DOHH2 (cell line): ENCODE measurements around the gene KPNA6.

Source experiments
- H3F3A ChIP-seq: fragments of 200-600 bp; sonication (generic), shearing (Covaris generic); 2 replicates; pipeline ENCODE4 v1.6.0; 2016; ENCODE audit warnings: antibody characterized with exemption, mild to moderate bottlenecking; ENCODE audit not compliant: control insufficient read depth, insufficient read depth
- H3K27ac ChIP-seq: fragments of 200-600 bp; sonication (generic); 2 replicates; pipeline ENCODE4 v1.5.1; 2014; ENCODE audit warnings: low read depth, mild to moderate bottlenecking, low read length, moderate library complexity
- H3K27me3 ChIP-seq: fragments of 200-600 bp; sonication (generic); 2 replicates; pipeline ENCODE4 v1.6.1; 2014; ENCODE audit warnings: mild to moderate bottlenecking, low read length, mixed read lengths; ENCODE audit not compliant: control insufficient read depth
- H3K36me3 ChIP-seq: fragments of 200-600 bp; sonication (generic); 2 replicates; pipeline ENCODE4 v1.6.1; 2014; ENCODE audit warnings: mild to moderate bottlenecking, low read length, moderate library complexity, mixed read lengths; ENCODE audit not compliant: control insufficient read depth
- H3K4me1 ChIP-seq: fragments of 200-600 bp; sonication (generic); 2 replicates; pipeline ENCODE4 v1.6.1; 2014; ENCODE audit warnings: mild to moderate bottlenecking, low read length, mixed read lengths; ENCODE audit not compliant: control insufficient read depth
- H3K4me2 ChIP-seq: fragments of 200-600 bp; sonication (generic); 2 replicates; pipeline ENCODE4 v1.6.0; 2014; ENCODE audit warnings: mild to moderate bottlenecking, low read length, moderate library complexity
- H3K4me3 ChIP-seq: fragments of 200-600 bp; sonication (generic); 2 replicates; pipeline ENCODE4 v1.5.1; 2014; ENCODE audit warnings: mild to moderate bottlenecking, low read length, mixed read lengths
- H3K79me2 ChIP-seq: fragments of 200-600 bp; sonication (generic); 2 replicates; pipeline ENCODE4 v1.6.1; 2014; ENCODE audit warnings: mild to moderate bottlenecking, low read length, mixed read lengths; ENCODE audit not compliant: control insufficient read depth
- H3K9me2 ChIP-seq: fragments of 200-600 bp; sonication (generic); replicated peaks from 2 replicates; pipeline ENCODE4 v1.6.1; 2014; ENCODE audit warnings: mild to moderate bottlenecking, low read length, mixed read lengths; ENCODE audit not compliant: control insufficient read depth
- H3K9me3 ChIP-seq: fragments of 200-600 bp; sonication (generic); 2 replicates; pipeline ENCODE4 v1.6.1; 2014; ENCODE audit warnings: antibody characterized with exemption, low read length, mixed read lengths; ENCODE audit not compliant: control insufficient read depth, insufficient read depth
- H4K20me1 ChIP-seq: fragments of 200-600 bp; sonication (generic); 2 replicates; pipeline ENCODE4 v1.6.0; 2014; ENCODE audit warnings: low read depth, mild to moderate bottlenecking, antibody characterized with exemption, low read length, moderate library complexity; ENCODE audit not compliant: control insufficient read depth, insufficient read depth
- EZH2phosphoT487 ChIP-seq: fragments of 200-600 bp; sonication (generic); IDR thresholded peaks from 2 replicates; pipeline ENCODE4 v1.6.1; 2017; ENCODE audit warnings: borderline replicate concordance, mild to moderate bottlenecking, antibody characterized with exemption, low read length, moderate library complexity, mixed read lengths
- TF ChIP-seq, protein P1 (sequence below): fragments of 200-600 bp; sonication (generic); IDR thresholded peaks from one replicate; pipeline ENCODE4 v1.5.1; 2014; ENCODE audit warnings: antibody characterized with exemption, mild to moderate bottlenecking, low read depth, low read length; ENCODE audit not compliant: poor library complexity, severe bottlenecking

Gene KPNA6

DNA sequence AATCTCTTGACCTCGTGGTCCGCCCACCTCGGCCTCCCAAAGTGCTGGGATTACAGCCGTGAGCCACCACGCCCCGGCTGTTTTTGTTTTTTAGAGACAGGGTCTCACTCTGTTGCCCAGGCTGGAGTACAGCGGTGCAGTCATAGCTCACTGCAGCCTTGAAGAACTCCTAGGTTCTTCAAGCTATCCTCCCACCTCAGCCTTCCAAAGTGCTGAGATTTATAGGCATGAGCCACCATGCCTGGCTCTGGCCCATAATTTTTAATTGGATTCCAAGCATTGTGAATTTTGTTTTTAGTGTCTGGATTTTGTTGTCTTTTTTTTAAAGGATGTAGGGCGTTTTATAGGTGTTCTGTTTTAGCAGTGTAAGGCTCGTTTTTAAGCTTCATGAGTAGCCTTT is 43.0 kb downstream of the KPNA6 start:
- no peaks in the 10 kb centered on the region for H4K20me1 ChIP-seq
- H3K27me3 ChIP-seq = no peaks in the 10 kb centered on the region
- H3K9me2 ChIP-seq = no peaks in the 10 kb centered on the region
- H3F3A ChIP-seq = 0 out of 2 replicates have a peak, but pooled peaks cover 2% of the 10 kb centered on the region
- no peak overlapping the region for H3K4me3 ChIP-seq
- no peaks in the 10 kb centered on the region for H3K9me3 ChIP-seq
- TF ChIP-seq EZH2phosphoT487 = no peak
- TF ChIP-seq, protein P1, sequence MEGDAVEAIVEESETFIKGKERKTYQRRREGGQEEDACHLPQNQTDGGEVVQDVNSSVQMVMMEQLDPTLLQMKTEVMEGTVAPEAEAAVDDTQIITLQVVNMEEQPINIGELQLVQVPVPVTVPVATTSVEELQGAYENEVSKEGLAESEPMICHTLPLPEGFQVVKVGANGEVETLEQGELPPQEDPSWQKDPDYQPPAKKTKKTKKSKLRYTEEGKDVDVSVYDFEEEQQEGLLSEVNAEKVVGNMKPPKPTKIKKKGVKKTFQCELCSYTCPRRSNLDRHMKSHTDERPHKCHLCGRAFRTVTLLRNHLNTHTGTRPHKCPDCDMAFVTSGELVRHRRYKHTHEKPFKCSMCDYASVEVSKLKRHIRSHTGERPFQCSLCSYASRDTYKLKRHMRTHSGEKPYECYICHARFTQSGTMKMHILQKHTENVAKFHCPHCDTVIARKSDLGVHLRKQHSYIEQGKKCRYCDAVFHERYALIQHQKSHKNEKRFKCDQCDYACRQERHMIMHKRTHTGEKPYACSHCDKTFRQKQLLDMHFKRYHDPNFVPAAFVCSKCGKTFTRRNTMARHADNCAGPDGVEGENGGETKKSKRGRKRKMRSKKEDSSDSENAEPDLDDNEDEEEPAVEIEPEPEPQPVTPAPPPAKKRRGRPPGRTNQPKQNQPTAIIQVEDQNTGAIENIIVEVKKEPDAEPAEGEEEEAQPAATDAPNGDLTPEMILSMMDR = no peak
- H3K4me1 ChIP-seq = no peaks in the 10 kb centered on the region
- peaks cover 12% of the 10 kb centered on the region for H3K36me3 ChIP-seq
- peaks cover 80% of the 10 kb centered on the region for H3K79me2 ChIP-seq
- H3K27ac ChIP-seq = no peak overlapping the region
- no peak overlapping the region for H3K4me2 ChIP-seq

- no peaks in the 10 kb centered on the region for H4K20me1 ChIP-seq
Observed at GRCh38 chr1:32151319-32151787, 43.5 kb downstream of the KPNA6 start.

GRCh38 chr1:32159189-32159588 is 51.3 kb downstream of the KPNA6 start:
- H3K4me2 ChIP-seq = no peak overlapping the region

More at GRCh38 chr1:32151319-32151787, 43.5 kb downstream of the KPNA6 start:
- H3K27me3 ChIP-seq = no peaks in the 10 kb centered on the region
- peaks cover 75% of the 10 kb centered on the region for H3K79me2 ChIP-seq
- H3K9me2 ChIP-seq = no peaks in the 10 kb centered on the region
- no peaks in the 10 kb centered on the region for H3K4me1 ChIP-seq
- H3K36me3 ChIP-seq = peaks cover 17% of the 10 kb centered on the region
- H3F3A ChIP-seq = no peaks in the 10 kb centered on the region
- no peak overlapping the region for H3K4me3 ChIP-seq
- no peak overlapping the region for H3K4me2 ChIP-seq
- TF ChIP-seq EZH2phosphoT487 = no peak
- TF ChIP-seq, protein P1 = no peak
- no peaks in the 10 kb centered on the region for H3K9me3 ChIP-seq
- H3K27ac ChIP-seq = no peak overlapping the region

More at GRCh38 chr1:32159189-32159588, 51.3 kb downstream of the KPNA6 start:
- Histone ChIP-seq H3F3A (no peaks in the 10 kb centered on the region), H3K27me3 (no peaks in the 10 kb centered on the region), H3K4me1 (no peaks in the 10 kb centered on the region), H3K27ac (no peak overlapping the region), H3K4me3 (no peak overlapping the region), H3K36me3 (peaks cover 79% of the 10 kb centered on the region), H3K9me3 (no peaks in the 10 kb centered on the region), H4K20me1 (no peaks in the 10 kb centered on the region), H3K9me2 (no peaks in the 10 kb centered on the region), H3K79me2 (peaks cover 3% of the 10 kb centered on the region)
- TF ChIP-seq, protein P1 = no peak
- TF ChIP-seq EZH2phosphoT487 = no peak
